CD4-positive, alpha-beta T cell treated with Interleukin-21 for 1 hour (primary cell): ENCODE data around the gene SVIP.
A peak's percentile ranks its signal among the peaks of the same experiment; 100 is the strongest.

Experiments
- DNase-seq: peaks from one replicate; pipeline ENCODE4 v3.0.0-alpha.2; 2020

SVIP gene

DNA sequence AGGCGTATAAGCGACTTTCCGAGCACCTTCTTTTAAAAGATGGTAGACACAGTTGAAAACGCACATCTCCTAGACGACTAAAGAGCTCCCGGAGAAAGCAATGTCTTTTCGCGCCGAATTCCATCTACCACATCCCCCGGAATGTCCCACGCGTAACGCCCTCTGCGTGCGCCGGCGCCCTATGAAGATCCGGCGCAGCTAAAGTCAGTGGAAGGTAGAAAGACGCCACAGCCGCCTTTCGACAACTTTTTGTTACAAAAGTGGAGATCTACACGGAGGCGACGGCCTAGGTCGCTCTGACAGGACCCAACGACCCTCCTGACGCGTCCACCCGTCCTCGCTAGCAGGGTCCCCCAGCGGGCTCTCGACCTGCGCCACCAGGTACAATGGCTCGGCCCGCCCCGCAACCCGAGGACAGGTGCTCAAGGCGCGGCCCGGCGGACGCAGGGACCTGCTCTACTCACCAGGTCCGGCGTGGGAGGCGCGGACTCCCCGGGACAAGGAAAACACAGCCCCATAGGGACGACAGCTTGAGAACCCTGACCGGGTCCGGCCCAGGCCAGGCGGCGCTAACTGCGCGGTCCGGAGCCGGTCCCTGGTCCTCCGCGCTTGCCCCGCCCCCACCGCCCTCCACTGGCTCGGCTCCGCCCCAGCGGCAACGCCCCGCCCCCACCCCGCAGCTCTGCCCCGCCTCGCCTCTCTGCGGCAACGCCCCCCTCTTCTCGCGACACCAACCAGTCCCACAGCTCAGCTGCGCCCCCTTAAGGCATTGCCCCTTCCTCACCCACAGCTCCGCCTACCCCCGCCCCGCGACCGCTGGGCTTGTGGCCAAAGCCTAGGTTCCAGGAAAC lies at the start of gene SVIP:
TSS of gene SVIP (minus strand) at position 571 of the 851 bp plus-strand sequence. CDS start at position 518, 53 bp downstream.
- peak; percentile 93 for DNase-seq

GRCh38 chr11:22878604-22879003 lies 49.0 kb upstream of the SVIP start:
- no peak for DNase-seq

DNA sequence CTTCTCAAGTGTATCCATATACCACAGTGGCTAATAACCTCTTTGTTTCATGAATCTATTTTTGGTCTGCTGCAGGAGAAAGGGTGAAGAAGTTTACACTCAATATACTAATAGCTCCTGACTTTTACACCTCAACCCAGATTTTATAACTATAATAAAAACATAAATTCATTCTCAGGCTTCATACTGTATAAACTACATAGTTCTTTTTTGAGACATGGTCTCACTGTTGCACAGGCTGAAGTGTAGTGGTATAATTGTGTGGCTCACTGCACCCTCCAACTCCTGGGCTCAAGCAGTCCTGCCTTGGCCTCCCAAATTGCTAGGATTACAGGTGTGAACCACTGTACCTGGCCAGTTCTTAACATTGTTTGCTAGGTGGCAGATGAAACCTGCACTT lies 48.4 kb upstream of the SVIP start:
- DNase-seq = no peak

GRCh38 chr11:22875869-22876473 lies 46.4 kb upstream of the SVIP start:
- peak; percentile 78 for DNase-seq

DNA sequence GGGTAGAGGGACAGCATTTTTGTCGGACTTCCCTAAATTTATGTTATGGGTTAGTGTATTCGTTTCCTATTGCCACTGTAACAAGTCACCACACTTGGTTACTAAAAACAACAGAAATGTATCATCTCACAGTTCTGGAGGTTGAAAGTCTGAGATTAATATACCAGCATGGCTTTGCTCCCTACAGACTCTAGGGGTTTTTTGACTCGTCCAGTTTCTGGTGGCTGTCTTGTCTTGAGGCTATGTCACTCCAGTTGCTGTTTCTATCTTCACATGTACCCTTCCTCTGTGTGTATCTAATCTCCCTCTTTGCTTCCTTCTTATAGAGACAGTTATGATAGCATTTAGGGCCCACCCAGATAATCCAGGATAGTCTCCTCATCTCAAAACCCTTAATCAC lies 39.7 kb upstream of the SVIP start:
- DNase-seq = no peak

- no peak for DNase-seq
Observed at GRCh38 chr11:22860241-22860640, 30.6 kb upstream of the SVIP start, which contains the start of gene CCDC179. CCDC179 (minus strand) TSS chr11:22860474; CDS start chr11:22860421, 53 bp downstream.

DNA sequence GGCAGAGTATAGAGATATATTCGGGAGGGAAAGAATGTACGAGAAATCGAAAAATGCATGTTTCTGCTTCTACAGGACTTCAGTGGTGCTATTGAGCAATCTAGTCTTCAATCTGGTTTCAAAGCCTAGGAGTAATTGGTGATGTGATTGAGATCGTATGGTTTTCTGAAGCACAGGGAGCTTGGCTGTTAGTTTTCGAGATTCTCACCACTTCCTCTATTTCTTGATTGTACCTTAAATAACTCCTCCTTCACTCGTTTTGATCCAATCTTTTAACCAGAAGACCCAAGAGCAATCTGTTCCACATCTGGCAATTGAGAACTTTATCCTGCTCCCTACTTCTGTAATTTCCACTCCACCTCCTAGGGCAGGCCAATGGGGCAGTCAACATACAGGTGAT lies 30.2 kb upstream of the SVIP start:
- DNase-seq = no peak

DNA sequence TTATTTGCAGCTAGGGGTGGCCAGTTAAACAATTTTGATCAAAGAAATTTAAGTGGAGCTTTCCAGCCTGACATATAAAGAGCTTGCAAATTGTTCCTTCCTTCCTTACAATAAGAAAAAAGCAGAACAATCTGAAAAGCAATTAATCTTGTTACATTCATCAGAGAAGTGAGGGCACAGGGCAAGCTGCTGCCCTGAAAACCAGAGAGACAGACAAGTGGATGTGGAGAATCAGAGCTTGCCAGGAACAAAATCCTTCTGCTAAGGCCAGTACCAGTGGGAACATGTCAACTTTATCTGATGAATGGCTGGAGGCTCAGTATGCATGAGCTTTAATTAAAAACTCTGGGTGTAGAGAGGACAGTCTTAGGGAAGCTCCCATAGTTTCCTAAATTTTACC lies 21.9 kb upstream of the SVIP start:
- DNase-seq = no peak

DNA sequence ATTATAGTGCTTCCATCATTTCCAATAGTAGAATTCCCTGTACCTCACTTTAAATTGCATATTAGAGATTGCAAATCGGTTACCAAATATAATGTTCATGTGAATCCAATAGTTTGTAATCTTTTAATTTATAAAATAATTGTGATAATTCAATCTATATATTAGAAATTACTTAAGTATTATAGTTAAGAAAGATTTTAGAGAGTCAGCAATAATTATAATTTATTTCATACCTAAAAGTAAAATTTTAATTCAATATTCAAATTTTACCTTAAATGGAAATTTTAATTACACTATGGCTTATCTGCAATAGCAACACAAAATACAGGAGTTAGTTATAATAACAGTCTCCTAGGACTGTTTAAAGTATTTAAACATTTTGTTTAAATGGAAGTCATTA lies 17.1 kb upstream of the SVIP start:
- DNase-seq = no peak

DNA sequence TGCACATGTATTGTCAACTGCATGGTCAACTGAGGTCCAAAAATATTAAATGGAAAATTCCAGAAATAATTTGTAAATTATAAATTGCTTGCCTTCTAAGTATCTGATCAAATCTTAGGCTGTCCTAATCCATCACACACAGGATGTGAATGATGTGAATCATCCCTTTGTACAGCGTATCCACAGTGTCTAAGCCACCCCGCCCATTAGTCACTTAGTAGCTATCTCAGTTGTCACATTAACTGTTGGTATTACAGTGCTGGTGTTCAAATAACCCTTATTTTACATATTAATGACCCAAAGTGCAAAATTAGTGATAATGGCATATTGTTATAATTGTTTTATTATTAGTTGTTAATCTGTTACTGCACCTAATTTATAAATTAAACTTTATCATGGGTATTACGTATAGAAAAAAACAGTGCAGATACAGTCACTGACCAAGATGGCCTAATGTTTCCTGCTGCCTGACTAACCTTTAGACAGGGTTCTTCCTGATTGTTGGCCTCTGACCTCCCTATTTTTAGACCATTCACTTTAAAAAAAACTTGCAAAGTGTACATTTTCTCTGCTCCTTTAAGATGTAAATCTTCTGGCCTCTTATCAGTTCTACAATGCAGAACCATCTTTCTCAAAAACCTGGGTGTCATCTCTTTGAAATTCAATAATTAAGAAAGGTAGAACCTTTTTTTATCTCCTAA lies 2.9 kb upstream of the SVIP start:
- DNase-seq = no peak

- no peak for DNase-seq
Observed at GRCh38 chr11:22830082-22830414, 447 bp upstream of the SVIP start.

DNA sequence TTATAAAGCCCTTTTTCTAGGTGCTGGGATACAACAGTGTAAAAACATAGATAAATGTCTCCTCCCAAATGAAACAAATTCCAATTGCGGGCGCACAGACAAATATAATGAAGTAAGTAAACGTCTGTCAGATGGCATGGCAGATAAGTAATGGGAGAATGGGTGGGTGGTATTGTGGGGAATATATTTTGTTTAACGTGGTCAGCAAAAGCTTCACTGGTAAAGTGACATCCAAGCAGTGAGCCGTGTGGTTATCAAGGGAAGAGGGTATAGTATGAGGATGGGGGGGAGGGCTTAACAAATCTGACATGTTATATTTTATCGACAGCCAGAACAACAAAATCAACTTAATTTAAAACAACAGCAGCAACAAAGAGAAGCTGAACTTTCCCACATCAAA lies 1.2 kb downstream of the SVIP start:
- no peak for DNase-seq

GRCh38 chr11:22822203-22822602 lies 7.4 kb downstream of the SVIP start:
- no peak for DNase-seq

DNA sequence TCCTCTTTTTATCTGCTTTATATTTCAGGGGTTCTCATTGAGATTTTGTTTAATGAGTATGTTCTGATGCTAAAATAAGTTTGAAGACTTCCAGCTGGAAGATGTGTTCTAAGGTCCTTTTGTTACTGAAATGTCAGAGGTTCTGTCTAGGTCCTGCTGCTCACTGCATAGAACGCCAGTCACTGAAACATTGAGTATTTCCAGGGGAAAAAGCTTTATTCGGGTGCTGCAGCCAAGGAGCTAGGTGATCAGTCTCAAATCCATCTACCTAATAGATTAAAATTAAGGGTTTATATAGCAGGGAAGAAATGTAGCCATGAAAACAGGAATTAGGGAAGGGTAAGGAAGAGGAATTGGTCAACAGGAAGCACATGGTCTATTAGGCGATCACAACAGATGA lies 19.7 kb downstream of the SVIP start:
- no peak for DNase-seq

- DNase-seq = no peak
Observed at GRCh38 chr11:22808571-22809197, 20.9 kb downstream of the SVIP start.

GRCh38 chr11:22807855-22808570 lies 21.6 kb downstream of the SVIP start:
- no peak for DNase-seq

GRCh38 chr11:22807391-22807790 lies 22.2 kb downstream of the SVIP start:
- no peak for DNase-seq

DNA sequence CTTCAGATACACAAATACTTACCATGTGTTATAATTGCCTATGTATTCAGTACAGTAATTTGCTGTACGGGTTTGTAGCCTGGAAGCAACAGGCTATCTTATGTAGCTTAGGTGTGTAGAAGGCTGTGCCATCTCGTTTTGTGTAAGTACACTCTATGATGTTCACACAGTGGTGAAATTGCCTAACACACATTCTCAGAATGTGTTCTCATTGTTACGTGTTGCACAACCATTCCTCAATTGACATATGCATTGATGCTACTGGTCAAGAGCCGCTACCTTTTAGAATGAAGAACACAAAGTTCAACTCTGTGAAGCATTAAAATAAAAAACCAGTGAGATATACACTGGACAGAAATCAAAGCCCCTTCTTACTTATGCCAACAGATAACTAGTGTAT lies 26.7 kb downstream of the SVIP start:
- no peak for DNase-seq

DNA sequence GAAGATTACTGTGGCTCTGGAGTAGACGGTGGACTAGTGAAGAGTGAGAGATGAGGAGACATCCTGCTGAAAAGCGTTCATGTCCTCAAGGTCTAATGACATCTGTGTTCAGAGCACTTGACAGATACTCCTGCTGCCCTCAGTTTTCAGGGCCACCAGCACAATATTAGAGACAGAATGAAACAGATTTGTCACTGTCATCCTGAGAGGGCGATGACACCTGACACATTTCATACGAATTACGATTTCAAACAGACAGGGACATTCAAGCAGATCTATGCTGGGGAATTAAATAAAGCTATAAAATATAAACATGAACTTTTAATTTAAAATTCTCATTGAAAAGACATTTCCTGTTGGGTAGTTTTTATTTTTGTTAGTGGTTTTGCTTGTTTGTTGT lies 29.1 kb downstream of the SVIP start:
- DNase-seq = no peak

DNA sequence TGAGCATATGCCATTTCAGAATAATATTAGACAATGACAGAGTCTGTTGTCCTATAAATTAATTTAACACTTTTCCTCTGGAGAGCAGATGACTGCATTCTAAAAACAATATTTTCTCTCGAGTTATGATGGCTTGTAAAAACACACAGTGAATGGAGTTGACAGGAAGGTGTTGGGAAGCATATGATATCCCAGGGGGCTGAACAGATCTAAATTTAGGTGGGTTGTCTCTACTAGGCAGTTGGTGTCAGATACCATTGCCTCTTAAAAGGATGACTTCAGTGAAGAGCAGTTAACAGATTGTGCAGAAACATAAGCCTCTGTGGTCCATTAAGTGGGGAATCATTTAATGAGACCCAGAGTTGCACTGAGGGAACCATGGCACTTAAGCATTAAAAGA lies 30.7 kb downstream of the SVIP start:
- DNase-seq = no peak

DNA sequence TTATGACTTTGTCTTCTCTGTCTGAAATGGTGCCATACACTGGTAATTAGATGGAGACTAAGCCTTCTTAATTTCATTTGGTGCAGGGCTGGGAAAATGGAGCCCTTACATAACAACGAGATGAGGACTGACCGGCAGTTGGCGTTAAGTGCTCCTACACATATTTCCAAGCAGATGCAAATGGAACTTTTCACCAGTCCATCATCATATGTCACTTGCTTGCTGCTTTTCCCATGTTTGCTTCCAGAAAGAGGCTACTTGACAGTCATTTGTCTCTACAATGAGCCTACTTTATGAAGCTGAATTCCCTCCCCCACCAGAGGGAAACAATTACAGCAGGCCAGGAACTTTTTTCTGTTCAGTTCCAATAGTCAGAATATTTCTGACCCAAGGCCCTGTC lies 32.6 kb downstream of the SVIP start:
- DNase-seq = no peak

- DNase-seq = no peak
Observed at GRCh38 chr11:22795914-22796313, 33.7 kb downstream of the SVIP start.

DNA sequence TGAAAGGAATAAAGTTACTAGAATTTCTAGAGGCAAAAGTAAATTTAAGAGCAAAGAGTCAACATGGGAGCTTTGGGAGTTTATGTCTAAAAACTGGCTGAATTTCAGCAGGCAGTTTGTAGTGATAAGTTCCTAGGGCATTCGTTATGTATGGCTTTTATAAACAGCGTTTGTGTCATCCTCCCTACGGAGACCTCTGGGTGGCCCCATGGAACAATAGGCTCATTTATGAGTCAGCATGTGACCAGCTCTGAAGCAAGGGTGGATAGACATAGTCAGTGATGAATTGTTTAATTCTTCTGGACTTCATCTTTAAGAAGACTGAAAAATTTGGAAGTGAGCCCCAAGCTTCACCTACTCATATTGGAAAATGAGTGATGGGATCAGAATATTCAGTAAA lies 37.1 kb downstream of the SVIP start:
- no peak for DNase-seq
